ENCODE measurements around the gene GALNT15. TPM values are rescaled to one million over a fixed set of nuclear protein-coding genes. Genes with fewer than 3 reads are reported as not detected.
A peak's percentile ranks its signal among the peaks of the same experiment; 100 is the strongest.

GALNT15 gene
- total RNA-seq, 2 experiments from 2014 or later: not detected

- Mint-ChIP-seq H3K4me1 (peaks cover 2% of the 10 kb centered on the region), H3K27ac (no peak overlapping the region), H3K27me3 (peaks cover 26% of the 10 kb centered on the region), H3K9me3 (ENCODE audit: low read depth) (no peaks in the 10 kb centered on the region), H3K4me3 (no peak overlapping the region), H3K36me3 (no peaks in the 10 kb centered on the region)
- ATAC-seq (no peak), DNase-seq (no peak)
- CTCF ChIA-PET: interaction anchor here (1.4 kb wide), 1 partner anchor 14 kb away, joined by 3 read pairs; no protein-coding TSS in a partner anchor
Measured at GRCh38 chr3:16174976-16175901, 759 bp downstream of the GALNT15 start.

- Mint-ChIP-seq H3K9me3 (ENCODE audit: low read depth) (no peaks in the 10 kb centered on the region), H3K36me3 (no peaks in the 10 kb centered on the region), H3K4me3 (no peak overlapping the region), H3K27ac (no peak overlapping the region), H3K27me3 (peaks cover 26% of the 10 kb centered on the region), H3K4me1 (peaks cover 2% of the 10 kb centered on the region)
- no peak for ATAC-seq
- CTCF ChIA-PET: interaction anchor here (1.4 kb wide), 1 partner anchor 13 kb away, joined by 3 read pairs; no protein-coding TSS in a partner anchor
- no peak for DNase-seq
Measured at GRCh38 chr3:16176391-16177030, 2.0 kb downstream of the GALNT15 start.

- CTCF ChIA-PET: no interaction called here
- no peak for ATAC-seq
Measured at GRCh38 chr3:16177382-16177781, 2.9 kb downstream of the GALNT15 start.

GRCh38 chr3:16177962-16178627, 3.6 kb downstream of the GALNT15 start:
- H3K27ac Mint-ChIP-seq: no peak overlapping the region
- no peaks in the 10 kb centered on the region for H3K36me3 Mint-ChIP-seq
- H3K9me3 Mint-ChIP-seq (ENCODE audit: low read depth): no peaks in the 10 kb centered on the region
- H3K27me3 Mint-ChIP-seq: peaks cover 24% of the 10 kb centered on the region
- DNase-seq: peak; percentile 70
- peak; percentile 85 for ATAC-seq
- H3K4me3 Mint-ChIP-seq: no peak overlapping the region
- peaks cover 2% of the 10 kb centered on the region for H3K4me1 Mint-ChIP-seq
- CTCF ChIA-PET: interaction anchor here (0.6 to 3.9 kb wide), 17 partner anchors 11 to 551 kb away, joined by 3 to 35 read pairs (median 3); no protein-coding TSS in a partner anchor

More at GRCh38 chr3:16177382-16177781, 2.9 kb downstream of the GALNT15 start:
- no peak for DNase-seq
- Mint-ChIP-seq H3K9me3 (ENCODE audit: low read depth) (no peaks in the 10 kb centered on the region), H3K4me3 (no peak overlapping the region), H3K4me1 (peaks cover 2% of the 10 kb centered on the region), H3K27ac (no peak overlapping the region), H3K36me3 (no peaks in the 10 kb centered on the region), H3K27me3 (peaks cover 26% of the 10 kb centered on the region)

- Mint-ChIP-seq H3K4me1 (peaks cover 2% of the 10 kb centered on the region), H3K9me3 (ENCODE audit: low read depth) (no peaks in the 10 kb centered on the region), H3K27ac (no peak overlapping the region), H3K27me3 (peaks cover 21% of the 10 kb centered on the region), H3K4me3 (no peak overlapping the region), H3K36me3 (no peaks in the 10 kb centered on the region)
- CTCF ChIA-PET: interaction anchor here (0.8 to 3.9 kb wide), 16 partner anchors 10 to 551 kb away, joined by 3 to 35 read pairs (median 4); no protein-coding TSS in a partner anchor
- ATAC-seq (peak; percentile 31), DNase-seq (no peak)
Measured at GRCh38 chr3:16178628-16178988, 4.1 kb downstream of the GALNT15 start.

GRCh38 chr3:16179261-16179660, 4.8 kb downstream of the GALNT15 start:
- no peaks in the 10 kb centered on the region for H3K36me3 Mint-ChIP-seq
- no peak overlapping the region for H3K4me3 Mint-ChIP-seq
- CTCF ChIA-PET: interaction anchor here (1.4 to 3.9 kb wide), 3 partner anchors 10 to 131 kb away, joined by 6 to 35 read pairs (median 10); no protein-coding TSS in a partner anchor
- H3K9me3 Mint-ChIP-seq (ENCODE audit: low read depth): no peaks in the 10 kb centered on the region
- no peak for ATAC-seq
- peaks cover 2% of the 10 kb centered on the region for H3K4me1 Mint-ChIP-seq
- H3K27ac Mint-ChIP-seq: no peak overlapping the region
- no peak for DNase-seq
- peaks cover 15% of the 10 kb centered on the region for H3K27me3 Mint-ChIP-seq

- Mint-ChIP-seq H3K27me3 (peaks cover 10% of the 10 kb centered on the region), H3K9me3 (ENCODE audit: low read depth) (no peaks in the 10 kb centered on the region), H3K4me1 (peaks cover 2% of the 10 kb centered on the region), H3K36me3 (no peaks in the 10 kb centered on the region), H3K27ac (no peak overlapping the region), H3K4me3 (no peak overlapping the region)
- DNase-seq (no peak), ATAC-seq (no peak)
- CTCF ChIA-PET: interaction anchor here (0.9 to 3.9 kb wide), 2 partner anchors 97 to 132 kb away, joined by 3 to 35 read pairs; no protein-coding TSS in a partner anchor
Measured at GRCh38 chr3:16179771-16180736, 5.6 kb downstream of the GALNT15 start.

- no peaks in the 10 kb centered on the region for H3K9me3 Mint-ChIP-seq (ENCODE audit: low read depth)
- no peak overlapping the region for H3K27ac Mint-ChIP-seq
- no peak overlapping the region for H3K4me3 Mint-ChIP-seq
- ATAC-seq (no peak), DNase-seq (no peak)
- no peaks in the 10 kb centered on the region for H3K36me3 Mint-ChIP-seq
- CTCF ChIA-PET: interaction anchor here (0.7 to 3.9 kb wide), 3 partner anchors 9 to 133 kb away, joined by 3 to 35 read pairs (median 3); no protein-coding TSS in a partner anchor
- H3K4me1 Mint-ChIP-seq: peaks cover 2% of the 10 kb centered on the region
- H3K27me3 Mint-ChIP-seq: peaks cover 10% of the 10 kb centered on the region
Measured at GRCh38 chr3:16180737-16181134, 6.3 kb downstream of the GALNT15 start.

- no peak overlapping the region for H3K27ac Mint-ChIP-seq
- H3K27me3 Mint-ChIP-seq: peaks cover 8% of the 10 kb centered on the region
- no peaks in the 10 kb centered on the region for H3K36me3 Mint-ChIP-seq
- no peaks in the 10 kb centered on the region for H3K9me3 Mint-ChIP-seq (ENCODE audit: low read depth)
- ATAC-seq: no peak
- no peak overlapping the region for H3K4me3 Mint-ChIP-seq
- CTCF ChIA-PET: interaction anchor here (0.7 to 3.9 kb wide), 3 partner anchors 10 to 133 kb away, joined by 3 to 35 read pairs (median 3); no protein-coding TSS in a partner anchor
- DNase-seq: no peak
- peaks cover 3% of the 10 kb centered on the region for H3K4me1 Mint-ChIP-seq
Measured at GRCh38 chr3:16181361-16181760, 6.9 kb downstream of the GALNT15 start.

- DNase-seq (no peak), ATAC-seq (no peak)
- Mint-ChIP-seq H3K9me3 (ENCODE audit: low read depth) (no peaks in the 10 kb centered on the region), H3K36me3 (no peaks in the 10 kb centered on the region), H3K27me3 (peaks cover 6% of the 10 kb centered on the region), H3K4me1 (peaks cover 6% of the 10 kb centered on the region), H3K4me3 (no peak overlapping the region), H3K27ac (no peak overlapping the region)
- CTCF ChIA-PET: no interaction called here
Measured at GRCh38 chr3:16182183-16182582, 7.7 kb downstream of the GALNT15 start.

- no peak for DNase-seq
- ATAC-seq: no peak
- Mint-ChIP-seq H3K4me1 (peaks cover 6% of the 10 kb centered on the region), H3K9me3 (ENCODE audit: low read depth) (no peaks in the 10 kb centered on the region), H3K27ac (no peak overlapping the region), H3K27me3 (peaks cover 4% of the 10 kb centered on the region), H3K36me3 (no peaks in the 10 kb centered on the region), H3K4me3 (no peak overlapping the region)
- CTCF ChIA-PET: no interaction called here
Measured at GRCh38 chr3:16182612-16183011, 8.1 kb downstream of the GALNT15 start.

GRCh38 chr3:16183082-16183481, 8.6 kb downstream of the GALNT15 start:
- CTCF ChIA-PET: no interaction called here
- DNase-seq: no peak
- H3K4me1 Mint-ChIP-seq: peaks cover 6% of the 10 kb centered on the region

More at GRCh38 chr3:16183082-16183481, 8.6 kb downstream of the GALNT15 start:
- Mint-ChIP-seq H3K36me3 (no peaks in the 10 kb centered on the region), H3K27me3 (peaks cover 3% of the 10 kb centered on the region), H3K4me3 (no peak overlapping the region), H3K9me3 (ENCODE audit: low read depth) (no peaks in the 10 kb centered on the region), H3K27ac (no peak overlapping the region)
- ATAC-seq: no peak

All from activated CD8-positive, alpha-beta memory T cell treated with anti-CD3 and anti-CD28 coated beads, Interleukin-2, amount 10 ng/mL, durations not matched to agents 7 days and 5 days (primary cell).